GM18951 (cell line): ENCODE measurements around the gene KDM5A.

ENCODE experiments used
- POLR2A ChIP-seq: IDR thresholded peaks from 4 replicates; pipeline ENCODE4 v1.6.1; 2011; ENCODE audit warnings: mild to moderate bottlenecking; ENCODE audit not compliant: insufficient read length, insufficient read depth; ENCODE audit errors: extremely low read depth
- in situ Hi-C: fragments of 300-500 bp; cut with MboI; formaldehyde crosslinking; loops from one replicate; pipeline ENCODE4 v1.12.0; 2022; ENCODE audit warnings: low sequenced_read_pairs, mixed read lengths, inconsistent platforms; ENCODE audit not compliant: unreplicated experiment

Gene KDM5A

DNA sequence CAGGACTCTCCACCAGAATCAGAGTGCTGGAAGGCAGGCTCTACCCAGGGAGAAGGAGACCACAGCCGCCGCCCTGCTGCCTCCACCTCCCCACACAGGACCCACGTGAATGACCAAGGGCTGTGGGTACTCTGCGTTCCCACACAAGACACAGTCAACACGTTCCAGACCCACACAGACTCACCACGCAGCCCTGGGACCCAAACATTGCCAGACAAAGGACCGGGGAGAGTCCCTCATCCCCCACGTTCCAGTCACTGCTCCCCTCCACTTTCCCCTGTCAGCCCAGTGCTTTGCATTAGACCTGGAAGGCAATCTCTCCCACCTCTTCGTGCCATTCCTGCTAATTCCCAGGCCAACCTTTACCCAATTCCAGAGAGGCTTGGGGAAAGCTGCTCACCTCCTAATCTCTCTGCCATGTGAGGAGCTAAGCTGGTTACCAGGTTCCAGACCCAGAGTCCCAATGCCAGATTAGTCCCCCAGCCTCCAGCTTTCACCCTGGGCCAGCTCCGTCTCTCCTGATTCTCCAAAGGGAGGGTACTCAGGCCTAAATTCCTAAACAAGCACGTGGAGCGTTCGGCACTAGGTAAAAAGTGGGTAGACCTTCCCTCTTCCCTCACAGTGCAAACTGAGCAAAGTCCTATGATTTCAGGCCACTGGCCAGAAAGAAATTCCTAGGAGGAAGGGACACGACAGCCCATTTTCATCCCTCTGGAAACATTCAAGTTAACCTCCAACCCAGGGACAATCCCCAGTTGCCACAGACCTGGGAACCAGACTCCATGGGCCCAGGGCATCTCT lies 131.4 kb downstream of the KDM5A start:
- TF ChIP-seq POLR2A: no peak
- in situ Hi-C loops: no loop called here

DNA sequence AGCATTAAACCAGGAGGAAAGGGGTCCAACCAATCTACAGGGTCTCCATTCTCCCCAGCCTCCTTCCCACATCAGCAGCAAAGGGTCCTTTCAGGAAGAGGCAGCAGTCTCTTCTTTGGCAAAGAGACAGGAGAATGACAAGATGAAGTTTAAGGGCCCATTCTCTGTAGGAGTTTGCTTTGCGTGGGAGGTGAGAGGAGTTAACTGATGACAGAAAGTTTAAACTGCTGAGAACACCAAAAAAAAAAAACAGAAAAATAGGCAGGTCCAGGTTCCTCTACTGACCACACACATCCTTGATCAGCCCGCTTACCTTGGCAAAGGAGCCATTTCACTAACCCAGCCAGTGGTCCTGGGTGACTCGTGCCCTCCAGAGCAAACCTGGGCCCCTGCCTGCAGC lies 132.2 kb downstream of the KDM5A start:
- TF ChIP-seq POLR2A: no peak
- in situ Hi-C loops: no loop called here

DNA sequence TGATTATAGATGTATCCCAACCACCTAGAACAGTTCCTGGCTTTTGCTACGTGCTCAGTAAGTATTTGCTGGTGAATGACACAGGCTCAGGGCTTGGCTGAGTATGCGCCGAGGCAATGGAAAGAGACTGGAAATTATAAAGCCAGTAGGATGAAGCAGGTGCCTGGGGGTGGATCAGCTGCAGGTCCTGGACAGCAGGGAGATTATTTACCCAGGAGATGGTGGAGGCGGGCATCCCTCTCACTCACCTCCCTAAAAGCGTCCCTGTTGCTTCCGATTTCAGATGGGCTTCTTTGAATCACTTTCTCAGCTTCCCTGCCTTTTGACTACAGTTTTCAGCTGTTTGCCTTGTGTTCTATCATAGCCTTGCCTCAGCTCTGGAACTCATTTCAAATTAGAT lies 132.9 kb downstream of the KDM5A start:
- no peak for TF ChIP-seq POLR2A
- in situ Hi-C loops: no loop called here

DNA sequence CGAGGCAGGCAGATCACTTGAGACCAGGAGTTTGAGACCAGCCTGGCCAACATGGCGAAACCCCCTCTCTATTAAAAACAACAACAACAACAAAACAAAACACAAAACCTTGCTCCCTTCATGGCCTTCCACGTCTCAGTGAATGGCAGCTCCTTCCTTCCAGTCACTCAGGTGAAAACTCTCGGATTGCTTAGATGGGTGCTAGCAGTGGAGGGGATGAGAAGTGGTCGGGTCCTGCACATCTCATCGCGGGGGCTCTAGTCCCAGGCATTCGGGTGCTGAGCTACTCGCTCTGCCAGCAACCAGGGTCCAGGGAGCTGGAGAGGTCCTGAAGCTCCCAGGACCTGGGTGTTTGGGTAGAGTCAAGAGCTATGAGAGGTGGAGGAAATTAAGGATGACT lies 134.2 kb downstream of the KDM5A start:
- TF ChIP-seq POLR2A: no peak
- in situ Hi-C loops: no loop called here

DNA sequence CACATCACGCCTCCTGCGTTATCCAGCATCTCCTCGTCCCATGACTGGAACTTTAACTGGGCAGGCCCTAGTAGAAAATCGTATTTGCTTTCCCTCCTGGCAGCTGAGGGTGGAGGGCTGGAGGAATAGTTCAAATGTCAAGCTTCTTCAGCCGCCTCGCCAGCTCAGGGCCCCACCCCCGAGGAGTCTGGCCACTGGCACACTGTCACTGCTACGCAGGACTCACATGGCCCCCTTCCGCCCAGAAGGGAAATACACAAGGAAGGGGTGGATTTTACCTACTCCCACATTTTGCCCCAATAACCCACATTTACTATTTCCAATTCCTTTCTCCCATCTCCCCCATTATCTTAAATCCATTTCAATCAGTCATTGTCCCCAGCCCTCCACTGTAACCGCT lies 135.1 kb downstream of the KDM5A start:
- in situ Hi-C loops: no loop called here
- no peak for TF ChIP-seq POLR2A

DNA sequence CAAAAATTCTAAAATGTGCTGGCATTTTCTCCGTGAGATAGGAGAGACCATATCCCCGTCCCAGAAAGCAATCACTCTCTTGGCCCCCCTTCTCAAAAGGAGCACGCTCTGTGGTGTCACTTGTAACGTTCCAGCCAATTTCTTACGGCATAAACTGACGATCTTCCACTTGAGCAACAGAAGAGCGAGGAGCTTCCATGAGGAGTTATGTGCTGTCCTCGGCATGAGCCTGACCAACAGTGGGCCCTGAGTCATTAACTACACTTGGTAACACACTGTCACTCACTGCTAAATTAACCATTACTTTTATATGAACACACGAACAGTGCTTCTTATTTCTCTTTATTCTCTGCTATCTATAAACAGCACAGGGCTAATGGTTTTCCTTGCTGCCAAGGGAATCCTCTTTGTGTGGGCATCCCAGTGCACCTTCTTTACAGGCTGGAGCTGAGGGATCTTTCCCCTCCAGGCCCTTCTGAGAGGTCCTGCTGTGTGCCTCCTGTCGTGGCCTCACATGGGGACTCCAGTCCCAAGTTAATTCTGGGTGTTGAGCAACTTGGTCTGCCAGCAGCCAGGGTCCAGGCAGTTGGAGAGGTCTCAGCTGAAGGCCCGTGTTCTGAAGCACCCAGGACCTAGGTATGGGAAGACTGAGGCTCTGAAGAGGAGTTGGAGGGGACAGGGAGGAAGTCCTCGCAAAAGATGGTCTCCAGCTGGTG lies 135.8 kb downstream of the KDM5A start:
- no peak for TF ChIP-seq POLR2A
- in situ Hi-C loops: no loop called here

DNA sequence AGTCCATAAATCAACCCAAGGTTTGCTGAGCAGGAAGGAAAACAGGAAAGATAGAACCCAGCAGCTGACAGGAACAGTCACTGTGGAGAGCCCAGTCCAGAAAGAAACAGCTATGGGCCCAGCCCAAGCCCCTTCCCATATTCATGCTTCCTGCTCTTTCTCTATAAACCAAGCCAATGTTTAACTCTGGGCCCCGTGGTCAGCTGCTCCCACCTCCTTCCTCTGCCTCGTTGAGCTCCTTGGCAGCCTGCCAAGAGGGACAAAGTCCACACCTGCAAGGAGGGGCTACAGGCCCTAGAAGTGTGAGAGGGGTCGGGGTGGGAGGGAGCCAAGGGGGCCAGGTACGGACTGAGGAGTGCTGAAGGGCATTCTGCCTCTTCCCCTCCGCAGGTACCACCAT lies 136.5 kb downstream of the KDM5A start:
- TF ChIP-seq POLR2A: no peak
- in situ Hi-C loops: no loop called here

DNA sequence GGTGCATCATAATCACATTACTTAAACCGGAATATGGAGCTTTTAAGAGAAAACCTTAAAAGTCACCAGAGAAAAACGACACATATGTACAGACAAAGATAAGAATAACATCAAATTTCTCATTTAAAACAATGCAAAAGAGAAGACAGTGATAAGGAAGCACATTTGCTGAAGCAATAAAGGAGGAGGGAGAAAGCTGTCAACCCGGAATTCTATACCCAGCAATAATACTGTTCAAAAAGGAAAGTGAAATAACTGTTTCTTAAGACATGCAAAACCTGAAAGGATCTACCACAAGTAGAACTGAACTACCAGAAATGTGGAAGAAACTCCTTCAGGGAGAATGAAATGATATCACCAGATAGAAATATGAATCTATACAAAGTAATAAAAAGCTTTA lies 141.8 kb downstream of the KDM5A start:
- in situ Hi-C loops: no loop called here
- TF ChIP-seq POLR2A: no peak

DNA sequence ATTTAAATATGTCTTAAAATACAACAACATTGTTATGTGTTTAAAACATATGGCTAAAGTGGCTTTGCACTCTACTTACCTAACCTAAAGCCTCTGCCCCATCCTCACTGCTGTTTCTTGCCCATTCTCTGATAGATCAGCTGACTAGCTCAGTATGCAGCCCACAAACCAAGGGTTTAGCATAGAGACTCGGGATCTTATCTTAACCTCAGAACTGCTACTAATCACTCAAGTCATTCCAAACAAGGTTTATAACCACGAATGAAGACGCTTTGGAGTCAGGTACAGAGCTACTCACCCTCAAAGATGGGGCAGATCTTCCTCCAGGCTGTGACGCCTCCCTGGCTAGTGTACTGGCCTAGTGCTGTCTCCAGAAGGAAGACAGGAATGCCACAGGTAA lies 145.7 kb downstream of the KDM5A start:
- TF ChIP-seq POLR2A: no peak
- in situ Hi-C loops: no loop called here

DNA sequence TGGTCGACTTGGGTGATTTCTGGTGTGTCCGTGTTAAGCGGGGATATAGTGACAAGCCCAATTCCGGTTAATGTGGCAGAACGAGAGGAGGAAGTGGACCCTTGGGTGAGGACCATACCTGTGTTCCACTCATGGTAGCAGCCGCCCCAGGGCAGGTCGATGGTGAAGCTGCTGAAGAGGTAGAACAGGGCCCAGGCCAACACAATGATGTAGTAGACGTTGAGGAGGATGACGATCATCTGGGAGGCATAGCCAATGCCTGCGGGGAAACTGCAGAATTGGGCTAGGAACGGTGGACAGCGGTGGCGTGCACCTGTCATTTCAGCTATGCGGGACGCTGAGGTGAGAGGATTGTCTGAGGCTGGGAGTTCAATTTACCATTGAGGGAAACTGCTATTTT lies 146.6 kb downstream of the KDM5A start:
- no peak for TF ChIP-seq POLR2A

DNA sequence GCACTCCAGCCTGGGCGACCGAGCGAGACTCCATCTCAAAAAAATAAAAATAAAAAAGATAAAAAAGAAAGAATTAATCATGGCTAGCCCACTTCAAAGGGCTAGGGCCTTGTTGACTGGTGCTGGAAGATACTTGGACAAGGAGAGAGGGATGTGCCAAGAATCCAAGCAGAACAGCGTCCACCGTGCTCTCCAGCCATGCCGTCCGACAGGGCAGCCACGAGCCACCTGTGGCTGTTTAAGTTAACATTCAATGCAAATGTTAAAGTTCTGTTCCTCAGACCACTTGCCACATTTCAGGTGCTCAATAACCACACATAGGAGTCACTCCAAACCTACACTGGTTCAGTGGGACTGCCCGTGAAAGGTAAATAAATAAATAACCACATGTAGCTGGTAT lies 147.9 kb downstream of the KDM5A start:
- in situ Hi-C loops: no loop called here
- TF ChIP-seq POLR2A: no peak

More for the DNA sequence above, 146.6 kb downstream of the KDM5A start:
- in situ Hi-C loops: no loop called here

DNA sequence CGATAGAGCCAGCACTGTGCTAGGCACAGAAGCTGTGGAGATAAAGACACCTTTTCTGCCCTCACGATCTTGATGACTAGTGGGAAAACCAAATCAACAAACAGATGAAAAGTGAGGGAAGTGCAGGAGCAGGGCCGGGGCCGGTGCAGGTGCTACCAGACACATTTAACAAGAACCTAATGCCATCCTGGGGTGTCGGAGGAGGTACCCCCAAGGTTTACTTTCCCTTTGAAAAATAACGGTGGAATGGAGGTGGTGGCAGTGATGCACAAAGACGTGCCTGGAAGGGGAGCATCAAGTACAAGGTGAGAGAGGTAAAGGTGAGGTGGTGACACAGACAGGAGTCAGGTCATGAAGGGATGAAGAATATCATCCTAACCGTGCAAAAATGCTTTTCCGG lies 148.6 kb downstream of the KDM5A start:
- in situ Hi-C loops: no loop called here
- no peak for TF ChIP-seq POLR2A

DNA sequence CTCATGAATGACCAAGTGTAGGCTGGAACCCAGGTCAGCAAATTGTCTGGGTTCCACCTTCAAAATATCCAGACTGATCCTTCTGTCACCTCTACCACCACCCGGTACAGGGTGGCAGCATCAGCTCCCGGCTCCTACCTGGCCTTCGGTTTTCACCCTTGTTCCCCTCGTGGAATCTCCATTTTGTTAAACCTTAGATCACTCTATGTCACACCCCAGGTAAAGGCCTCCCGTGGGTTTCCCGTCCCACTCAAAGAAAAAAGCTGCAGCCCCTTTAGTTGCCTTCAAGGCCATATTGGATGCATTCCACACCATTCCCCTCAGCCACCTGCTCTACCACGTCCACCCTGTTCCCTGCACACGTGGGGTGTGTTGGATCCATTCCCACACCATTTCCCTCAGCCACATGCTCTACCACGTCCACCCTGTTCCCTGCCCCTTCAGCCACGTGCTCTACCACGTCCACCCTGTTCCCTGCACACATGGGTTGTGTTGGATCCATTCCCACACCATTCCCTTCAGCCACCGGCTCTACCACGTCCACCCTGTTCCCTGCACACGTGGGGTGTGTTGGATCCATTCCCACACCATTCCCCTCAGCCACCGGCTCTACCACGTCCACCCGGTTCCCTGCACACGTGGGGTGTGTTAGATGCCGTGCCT lies 150.3 kb downstream of the KDM5A start:
- in situ Hi-C loops: no loop called here
- TF ChIP-seq POLR2A: no peak

DNA sequence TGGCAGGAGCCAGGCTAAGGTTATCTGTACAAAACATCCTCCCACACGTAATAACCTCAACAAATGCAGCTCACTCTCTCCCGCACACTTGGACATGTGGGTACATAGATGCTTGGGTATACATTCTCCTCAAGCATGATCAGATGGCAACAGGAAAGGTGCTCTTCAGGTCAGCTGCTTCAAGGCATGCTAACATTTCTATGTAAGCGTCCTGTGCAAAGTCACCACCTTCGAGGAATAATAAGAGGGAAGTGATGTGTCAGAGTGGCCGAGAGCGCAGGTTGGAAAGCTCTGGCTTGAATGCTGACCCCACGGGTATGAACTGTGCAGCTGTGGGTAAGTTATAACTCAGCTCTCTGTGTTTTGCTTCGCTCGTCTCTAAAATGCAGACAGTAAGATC lies 151.0 kb downstream of the KDM5A start:
- in situ Hi-C loops: no loop called here
- TF ChIP-seq POLR2A: no peak
